Measurements from ENCODE around the gene RIOK3. TPM values are rescaled to one million over a fixed set of nuclear protein-coding genes. Genes with fewer than 3 reads are reported as not detected.
A peak's percentile ranks its signal among the peaks of the same experiment; 100 is the strongest.

Gene RIOK3
- total and polyA plus RNA-seq, 2 of the 4 experiments (the other 2 are of a cell fraction) = 21.5 to 38.9 TPM

GRCh38 chr18:23502516-23503037 lies 49.5 kb downstream of the RIOK3 start:
- peaks cover 2% of the 10 kb centered on the region; the same call in 1 of the 2 replicates for H3K36me3 ChIP-seq (ENCODE audit: control insufficient read depth, insufficient read depth, low read length)
- ChIA-PET CTCF (no interaction called here), POLR2A (ENCODE audit: unreplicated experiment) (no interaction called here)
- no CpG with 5 or more reads among the region's 6 CpGs for WGBS, 2 experiments (ENCODE audit: extremely low coverage in 2 of 2, insufficient read length in 1 of 2)
- TF ChIP-seq, protein P1, sequence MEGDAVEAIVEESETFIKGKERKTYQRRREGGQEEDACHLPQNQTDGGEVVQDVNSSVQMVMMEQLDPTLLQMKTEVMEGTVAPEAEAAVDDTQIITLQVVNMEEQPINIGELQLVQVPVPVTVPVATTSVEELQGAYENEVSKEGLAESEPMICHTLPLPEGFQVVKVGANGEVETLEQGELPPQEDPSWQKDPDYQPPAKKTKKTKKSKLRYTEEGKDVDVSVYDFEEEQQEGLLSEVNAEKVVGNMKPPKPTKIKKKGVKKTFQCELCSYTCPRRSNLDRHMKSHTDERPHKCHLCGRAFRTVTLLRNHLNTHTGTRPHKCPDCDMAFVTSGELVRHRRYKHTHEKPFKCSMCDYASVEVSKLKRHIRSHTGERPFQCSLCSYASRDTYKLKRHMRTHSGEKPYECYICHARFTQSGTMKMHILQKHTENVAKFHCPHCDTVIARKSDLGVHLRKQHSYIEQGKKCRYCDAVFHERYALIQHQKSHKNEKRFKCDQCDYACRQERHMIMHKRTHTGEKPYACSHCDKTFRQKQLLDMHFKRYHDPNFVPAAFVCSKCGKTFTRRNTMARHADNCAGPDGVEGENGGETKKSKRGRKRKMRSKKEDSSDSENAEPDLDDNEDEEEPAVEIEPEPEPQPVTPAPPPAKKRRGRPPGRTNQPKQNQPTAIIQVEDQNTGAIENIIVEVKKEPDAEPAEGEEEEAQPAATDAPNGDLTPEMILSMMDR (conservative IDR thresholded peaks at IDR 0.05; ENCODE audit: low read depth, low read length) = no peak
- TF ChIP-seq MAZ (IDR thresholded peaks at IDR 0.05; ENCODE audit: borderline replicate concordance, low read depth, low read length) (no peak), NFE2L2 (IDR thresholded peaks at IDR 0.05; ENCODE audit: low read depth, low read length) (no peak), RAD21 (IDR thresholded peaks at IDR 0.05; ENCODE audit: low read length) (no peak), POLR2A (IDR thresholded peaks at IDR 0.05; ENCODE audit: low read depth, low read length) (no peak), MAFK (IDR thresholded peaks at IDR 0.05; ENCODE audit: low read depth, low read length) (no peak), USF2 (IDR thresholded peaks at IDR 0.05; ENCODE audit: low read depth, low read length) (no peak)
- BruUV-seq (replicated peaks) = no TSS peak
- peaks cover 12% of the 10 kb centered on the region for H3K4me1 ChIP-seq (ENCODE audit: control insufficient read depth, insufficient read depth, low read length)
- H3K56ac ChIP-seq (ENCODE audit: extremely low read depth, insufficient read depth, low read length) = no peak overlapping the region
- no peak overlapping the region for H2AK9ac ChIP-seq (replicated peaks; ENCODE audit: low read depth, low read length, poor library complexity)
- ATAC-seq (ENCODE audit: low read depth) (no peak), DNase-seq (no peak)
- peak overlapping the region; percentile 66 for H3K9ac ChIP-seq (ENCODE audit: low read depth, low read length)
- H3K23ac ChIP-seq (ENCODE audit: low read depth, low read length) = no peak overlapping the region
- peak overlapping the region; percentile 76 for H4K5ac ChIP-seq (ENCODE audit: low read depth, low read length)
- H2AFZ ChIP-seq (replicated peaks; ENCODE audit: low read length, poor library complexity) = peak overlapping the region; percentile 95
- H2BK5ac ChIP-seq (ENCODE audit: low read depth, low read length, poor library complexity, severe bottlenecking) = no peak overlapping the region
- peak overlapping the region; percentile 88 for H3K14ac ChIP-seq (replicated peaks; ENCODE audit: low read depth, low read length)
- no peak overlapping the region for H3K18ac ChIP-seq (ENCODE audit: low read depth, low read length)
- peak overlapping the region; percentile 62 for H3K4me2 ChIP-seq (ENCODE audit: low read depth, low read length)
- dilution Hi-C loops (cut with HindIII; ENCODE audit: low sequenced_read_pairs, unreplicated experiment) = no loop called here
- no peaks in the 10 kb centered on the region for H3K9me3 ChIP-seq (ENCODE audit: control insufficient read depth, insufficient read depth, low read length)
- peaks cover 4% of the 10 kb centered on the region; the same call in 1 of the 2 replicates for H4K20me1 ChIP-seq (ENCODE audit: insufficient read depth, low read length)
- H2AK5ac ChIP-seq (ENCODE audit: low read depth, low read length) = no peak overlapping the region
- peaks cover 21 to 34% of the 10 kb centered on the region in 2 experiments for H3K79me1 ChIP-seq (ENCODE audit: low read depth in 1 of 2, low read length in 2 of 2)
- intact Hi-C loops (cut with micrococcal nuclease) = loop anchor here (5.0 kb wide), 1 partner anchor 85 kb away; the partner anchor contains the start of gene NPC1
- peak overlapping the region; percentile 73 for H3K4me3 ChIP-seq (ENCODE audit: insufficient read depth, low read depth, low read length)
- peak overlapping the region; percentile 90 for H3K4ac ChIP-seq (ENCODE audit: low read depth, low read length)
- peak overlapping the region; percentile 77 to 84 for H4K8ac ChIP-seq (ENCODE audit: low read depth in 2 of 2, low read length in 2 of 2)
- H2BK120ac ChIP-seq (ENCODE audit: low read depth, low read length) = peak overlapping the region; percentile 93; the same call in 1 of the 2 replicates
- H3K27ac ChIP-seq (ENCODE audit: insufficient read depth, low read length) = peak overlapping the region; percentile 74
- in situ Hi-C loops (cut with MboI; ENCODE audit: low sequenced_read_pairs) = no loop called here
- 0 out of 3 replicates have a peak overlapping the region, but pooled peaks have one; percentile 12 for H2BK15ac ChIP-seq (ENCODE audit: low read depth, low read length)
- peaks cover 13% of the 10 kb centered on the region for H3K9me1 ChIP-seq (ENCODE audit: insufficient read depth, low read length)
- no peak overlapping the region for H4K91ac ChIP-seq (ENCODE audit: insufficient read depth, low read depth, low read length)
- H2BK20ac ChIP-seq (ENCODE audit: low read depth, low read length) = no peak overlapping the region
- no peaks in the 10 kb centered on the region for H3K27me3 ChIP-seq (ENCODE audit: control insufficient read depth, insufficient read depth, low read length)
